Amniotic epithelial cell (primary cell): ENCODE results near the gene SOX8.
A peak's percentile ranks its signal among the peaks of the same experiment; 100 is the strongest.

Experiments
- DNase-seq: peaks from one replicate; pipeline ENCODE4 v3.0.0-alpha.2; 2010; ENCODE audit warnings: low read depth

Gene SOX8

DNA sequence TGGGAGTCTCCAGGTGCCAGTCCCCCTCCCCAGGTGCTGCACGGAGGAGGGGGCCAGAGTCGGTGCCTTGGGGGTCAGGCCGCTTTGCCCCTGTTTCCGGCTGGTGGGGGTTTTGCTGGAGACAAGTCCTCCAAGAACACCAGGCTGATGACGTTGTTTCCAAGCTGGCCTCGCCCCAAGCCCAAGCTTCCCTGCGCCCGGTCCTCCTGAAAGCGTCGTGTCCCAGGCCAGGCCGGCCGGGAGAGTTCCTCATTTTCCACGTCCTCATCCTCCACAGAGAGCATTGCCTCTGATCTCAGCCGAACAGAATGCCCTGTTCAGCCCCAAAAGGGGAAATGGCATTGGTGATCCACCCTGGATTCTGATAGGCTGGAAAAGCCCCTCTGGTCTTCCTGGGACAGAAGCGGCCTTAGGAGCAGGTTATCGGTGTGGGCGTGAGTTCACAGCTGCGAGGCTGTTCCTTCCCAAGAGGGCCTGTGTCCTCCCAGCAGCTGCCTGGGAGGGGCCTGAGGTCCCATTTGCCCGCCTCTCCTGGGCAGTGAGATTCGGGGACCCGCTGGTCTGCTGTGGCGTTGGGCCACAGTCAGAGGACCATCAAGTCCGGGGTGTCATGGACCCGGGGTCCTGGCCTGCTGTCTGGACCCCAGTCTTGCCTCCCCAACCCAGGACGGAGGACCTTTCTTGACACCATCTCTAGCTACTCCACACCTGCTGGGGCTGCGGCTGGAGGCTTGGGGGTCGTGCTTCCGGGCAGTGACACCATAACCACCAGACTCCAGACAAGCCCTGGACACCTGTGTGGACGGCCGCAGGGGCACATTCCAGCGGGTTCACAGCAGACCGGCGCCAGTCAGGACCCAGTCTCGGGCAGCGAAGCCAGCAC lies 7.1 kb downstream of the SOX8 start:
- no peak for DNase-seq

DNA sequence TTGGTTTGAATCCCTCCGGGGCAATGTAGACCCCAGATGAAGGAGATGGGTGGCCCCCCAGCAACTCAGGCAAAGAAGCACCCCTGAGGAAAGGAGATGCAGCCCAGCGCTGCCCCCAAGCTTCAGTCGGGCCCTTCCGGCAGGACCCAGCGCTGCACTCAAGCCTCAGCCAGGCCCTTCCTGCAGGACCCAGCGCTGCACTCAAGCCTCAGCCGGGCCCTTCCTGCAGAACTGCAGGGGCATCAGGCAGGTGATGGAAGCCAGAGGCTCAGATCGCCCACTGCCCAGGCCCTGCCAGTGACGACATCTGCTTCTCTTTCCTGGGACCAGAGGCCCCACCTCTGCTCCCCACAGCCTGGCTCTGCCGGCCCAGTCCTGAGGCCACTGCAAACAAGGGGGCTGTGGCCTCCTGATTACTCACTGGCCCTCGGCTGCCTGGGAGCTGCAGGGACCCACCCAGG lies 7.8 kb downstream of the SOX8 start:
- no peak for DNase-seq

DNA sequence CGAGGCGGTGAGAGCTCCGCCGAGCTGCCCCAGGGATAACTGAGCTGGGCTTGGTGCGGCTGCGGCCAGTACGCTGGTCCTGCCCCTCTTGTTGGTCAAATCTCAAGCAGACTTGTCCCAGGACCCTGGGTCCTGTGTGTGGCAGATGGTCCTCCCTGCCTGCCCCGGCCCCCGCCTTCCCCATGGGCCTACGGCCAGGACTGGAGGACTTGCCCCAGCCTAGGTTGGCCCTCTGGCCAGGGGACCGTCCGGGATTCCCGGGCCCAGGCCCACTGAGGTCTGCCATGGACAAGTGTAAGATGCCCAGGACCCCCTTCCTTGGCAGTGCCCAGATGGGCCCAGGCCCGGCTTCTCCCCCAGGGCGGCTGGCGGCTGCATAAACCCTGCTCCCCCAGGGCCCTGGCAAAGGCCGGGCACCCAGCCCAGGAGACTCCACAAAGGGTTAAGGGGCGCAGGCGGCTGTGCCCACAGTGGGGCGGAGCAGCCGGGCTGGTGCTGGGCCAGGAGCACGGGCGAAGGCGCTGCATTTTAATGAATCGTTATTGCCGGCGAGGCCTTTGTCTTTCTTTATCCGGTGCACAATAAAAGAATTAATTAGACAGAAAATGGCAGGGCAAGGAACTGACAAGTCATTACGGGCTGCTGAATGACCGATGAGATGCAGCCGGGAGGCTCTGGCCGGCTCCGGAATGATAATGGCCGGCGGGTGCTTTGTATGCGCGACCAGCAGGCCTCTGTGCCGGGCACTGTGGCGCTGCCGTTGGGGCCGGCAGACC lies 9.1 kb downstream of the SOX8 start:
- DNase-seq = no peak

DNA sequence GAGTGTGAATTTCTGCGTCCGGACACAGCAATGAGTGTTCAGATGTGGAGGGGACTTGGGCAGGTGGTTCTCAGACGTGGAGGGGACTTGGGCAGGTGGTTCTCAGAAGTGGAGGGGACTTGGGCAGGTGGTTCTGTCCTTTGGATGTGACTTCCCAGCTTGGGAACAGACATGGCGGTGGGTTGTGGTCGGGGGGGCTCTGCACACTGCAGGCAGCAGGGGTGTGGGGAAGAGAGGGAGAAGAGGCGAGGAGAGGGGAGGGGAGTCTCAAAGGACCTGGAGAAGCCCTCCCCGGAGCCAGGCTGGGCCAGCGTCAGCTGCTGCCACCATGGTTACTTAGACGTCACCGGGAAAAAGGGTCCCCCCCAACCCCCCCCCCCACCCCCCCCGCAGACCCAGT lies 9.8 kb downstream of the SOX8 start:
- no peak for DNase-seq

DNA sequence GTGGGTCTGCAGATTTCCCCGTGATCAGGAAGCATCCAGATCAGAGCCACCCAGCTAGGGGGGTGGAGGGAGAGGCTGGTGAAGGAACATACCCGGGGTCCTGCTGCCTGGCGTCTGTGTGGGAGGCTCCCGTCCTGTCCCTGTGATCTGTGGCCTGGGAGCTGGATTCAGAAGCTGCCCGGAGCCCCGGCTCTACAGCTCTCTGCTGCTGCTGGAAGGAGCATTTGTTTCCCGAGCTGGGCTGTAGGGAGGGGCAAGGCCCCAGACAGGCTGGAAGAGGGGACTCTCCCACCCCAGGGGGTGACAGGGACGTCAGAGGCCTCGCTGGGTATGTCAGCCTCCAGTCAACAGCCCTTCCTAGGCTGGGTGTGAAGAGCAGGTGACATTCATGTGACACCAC lies 10.2 kb downstream of the SOX8 start:
- no peak for DNase-seq

DNA sequence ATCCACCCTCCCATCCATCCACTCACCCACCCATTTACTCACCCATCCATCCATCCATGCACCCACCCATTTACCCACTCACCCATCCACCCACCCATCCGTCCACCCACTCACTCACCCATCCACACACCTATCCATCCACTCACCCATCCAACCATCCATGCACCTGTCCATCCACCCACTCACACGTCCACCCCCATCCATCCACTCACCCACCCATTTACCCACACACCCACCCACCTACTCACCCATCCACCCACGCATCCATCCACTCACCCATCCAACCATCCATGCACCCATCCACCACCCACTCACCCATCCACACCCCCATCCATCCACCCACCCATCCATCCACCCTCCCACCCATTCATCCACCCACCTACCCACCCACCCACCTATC lies 12.2 kb downstream of the SOX8 start:
- no peak for DNase-seq

DNA sequence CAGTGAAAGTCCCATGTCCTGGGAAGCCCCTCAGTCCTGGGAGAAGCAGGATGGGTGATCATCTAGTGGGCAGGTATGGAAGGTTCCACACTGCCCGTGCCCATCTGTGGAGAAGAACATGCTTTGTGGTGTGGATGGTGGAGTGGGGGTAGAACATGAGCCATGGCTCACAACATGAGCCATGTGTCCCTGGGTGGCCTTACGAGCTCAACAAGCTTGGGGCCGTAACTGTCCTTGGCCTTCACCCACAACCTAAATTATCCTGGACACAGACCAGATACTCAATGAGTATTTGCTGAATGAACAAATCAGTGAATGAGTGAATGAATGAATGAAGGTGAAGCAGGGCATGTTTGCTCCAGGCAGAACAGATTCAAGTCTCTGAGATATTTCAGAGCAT lies 13.5 kb downstream of the SOX8 start:
- peak; percentile 37 for DNase-seq

DNA sequence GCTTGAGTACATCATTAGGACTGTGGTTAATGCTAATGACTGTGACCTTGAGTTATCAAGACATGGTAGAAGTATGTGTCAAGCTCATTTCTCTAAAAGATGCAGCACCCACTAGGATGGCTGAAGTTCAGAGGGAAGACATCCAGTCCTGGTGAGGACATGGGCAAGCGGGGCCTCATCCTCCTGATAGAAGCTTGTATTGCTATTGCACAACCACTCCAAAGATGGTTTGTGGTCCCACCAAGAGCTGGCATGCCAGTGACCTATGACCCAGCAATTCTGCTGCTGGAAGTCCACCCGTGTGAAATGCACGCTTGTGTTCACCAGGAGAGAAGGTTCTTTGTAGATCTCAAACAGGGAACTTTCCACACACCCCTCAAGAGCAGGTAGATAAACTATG lies 14.2 kb downstream of the SOX8 start:
- DNase-seq = no peak

DNA sequence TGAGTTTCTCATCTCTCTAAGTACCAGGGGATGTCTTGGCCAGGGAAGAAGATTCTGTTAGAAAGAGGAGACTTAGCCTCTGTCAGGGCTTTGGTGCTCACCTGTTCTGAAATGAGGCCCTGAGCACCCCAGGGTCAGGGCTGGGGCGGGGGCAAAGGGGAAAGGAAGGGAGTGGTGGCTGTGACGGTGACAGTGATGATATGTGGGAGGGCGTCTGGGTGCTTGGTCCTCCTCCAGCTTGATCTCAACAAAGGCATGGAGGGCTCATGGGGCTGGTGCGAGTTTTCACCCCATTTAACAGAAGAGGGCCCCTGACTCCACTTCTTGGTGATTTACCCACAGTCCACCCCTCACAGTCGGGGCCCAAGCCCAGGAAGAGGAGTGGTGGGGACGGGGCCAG lies 15.1 kb downstream of the SOX8 start:
- no peak for DNase-seq

DNA sequence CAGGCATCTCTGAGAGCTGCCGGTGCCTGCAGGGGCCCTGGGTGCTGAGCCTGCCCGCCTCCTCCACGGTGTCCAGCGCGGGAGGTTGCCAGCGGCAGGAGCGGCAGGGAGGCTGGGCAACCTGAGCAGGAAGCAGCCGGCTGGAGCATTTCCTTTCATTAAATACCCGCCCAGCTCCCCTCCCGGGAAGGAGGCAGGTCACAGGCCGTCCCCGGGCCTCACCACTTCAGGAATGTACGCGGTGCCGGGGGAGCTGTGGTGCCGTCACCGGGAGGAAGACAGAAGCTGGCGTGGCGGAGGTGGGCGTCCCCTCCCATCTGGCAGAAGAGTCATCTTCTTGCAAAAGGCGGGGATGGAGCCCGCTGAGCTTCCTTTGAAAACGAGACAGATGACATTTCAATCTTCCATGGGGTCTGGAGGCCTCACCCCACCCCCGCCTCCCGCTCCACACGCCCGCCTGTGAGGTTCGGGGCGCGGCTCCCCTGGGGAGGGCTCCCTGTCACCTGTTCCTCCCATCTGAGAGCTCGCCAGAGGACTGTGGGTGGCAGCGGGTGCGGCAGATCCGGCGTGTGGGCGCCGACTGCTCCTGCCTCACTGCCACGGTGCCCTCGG lies 16.0 kb downstream of the SOX8 start:
- DNase-seq = no peak

DNA sequence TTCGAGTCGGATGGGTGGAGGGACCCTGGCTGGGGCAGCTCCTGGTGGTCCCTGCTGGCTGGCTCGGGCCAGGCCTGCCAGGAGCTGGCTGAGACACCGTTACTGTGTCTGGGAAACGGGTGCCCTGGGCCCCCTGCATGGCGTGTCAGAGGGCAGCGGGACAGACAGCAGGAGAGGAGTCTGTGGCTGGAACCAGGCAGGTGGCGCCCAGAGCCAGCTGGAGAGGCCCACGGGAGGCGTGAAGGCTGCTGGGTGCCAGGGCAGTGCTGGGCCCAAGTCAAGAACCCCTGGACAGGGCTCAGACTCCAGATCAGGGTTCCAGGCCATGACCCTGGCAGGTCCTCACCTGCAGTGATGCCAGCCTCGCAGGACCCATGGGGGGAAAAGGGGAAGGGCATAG lies 16.6 kb downstream of the SOX8 start:
- no peak for DNase-seq

DNA sequence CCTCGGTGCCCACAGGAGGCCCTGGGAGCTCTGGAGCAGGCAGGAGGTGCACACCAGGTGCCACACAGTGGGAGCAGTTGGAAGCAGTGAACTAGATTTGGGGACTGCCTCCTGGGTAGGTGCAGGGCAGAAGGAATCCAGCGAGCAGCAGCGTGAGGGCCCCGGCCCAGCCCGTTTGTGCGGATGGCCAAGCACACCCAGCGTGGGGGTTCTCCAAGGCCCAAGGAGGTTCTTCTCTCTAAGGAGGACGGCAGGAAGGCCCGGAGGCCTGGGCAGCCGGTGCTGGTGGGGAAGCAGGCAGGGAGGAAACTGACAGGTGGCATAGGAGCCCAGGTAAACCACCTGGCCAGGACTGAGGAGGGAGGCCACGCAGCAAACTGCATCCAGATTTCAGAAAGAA lies 17.0 kb downstream of the SOX8 start:
- no peak for DNase-seq

DNA sequence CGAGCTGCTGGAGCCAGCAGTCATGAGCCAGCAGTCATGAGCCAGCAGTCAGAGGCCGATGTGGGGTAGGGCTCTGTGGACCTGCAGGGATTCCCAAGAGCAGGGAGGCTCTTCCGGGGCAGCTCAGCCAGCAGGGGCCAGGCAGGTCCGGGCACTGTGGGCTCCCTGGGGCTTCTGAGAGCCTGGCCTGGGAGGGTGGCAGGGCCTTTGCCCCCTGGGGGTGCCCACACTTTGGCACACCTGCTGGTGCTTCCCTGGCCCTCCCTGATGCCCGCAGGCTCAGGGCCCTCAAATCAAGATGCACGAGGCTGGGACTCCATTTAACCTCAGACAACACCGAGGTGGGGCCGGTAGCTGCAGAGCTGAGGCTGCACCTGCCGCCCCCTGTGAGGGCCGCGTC lies 18.1 kb downstream of the SOX8 start:
- DNase-seq = no peak

DNA sequence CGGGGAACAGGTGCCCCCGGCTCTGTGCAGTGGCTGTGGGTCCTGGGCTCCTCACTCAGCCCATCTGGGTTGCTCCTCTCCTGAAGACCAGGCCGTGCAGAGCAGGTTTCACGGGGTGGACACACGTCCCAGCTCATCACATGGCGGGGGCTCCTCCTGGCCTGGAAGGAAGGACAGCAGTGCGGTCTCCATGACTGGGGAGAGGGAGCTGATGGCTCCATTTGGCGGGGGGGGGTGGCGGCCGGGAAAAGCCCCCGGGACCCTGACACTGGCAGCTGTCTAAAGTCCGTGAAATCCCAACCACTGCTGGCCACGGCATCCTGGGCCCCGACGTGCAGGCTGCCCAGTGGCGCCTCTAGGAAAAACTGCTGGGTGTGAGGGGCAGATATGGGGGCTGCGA lies 19.0 kb downstream of the SOX8 start:
- DNase-seq = no peak

DNA sequence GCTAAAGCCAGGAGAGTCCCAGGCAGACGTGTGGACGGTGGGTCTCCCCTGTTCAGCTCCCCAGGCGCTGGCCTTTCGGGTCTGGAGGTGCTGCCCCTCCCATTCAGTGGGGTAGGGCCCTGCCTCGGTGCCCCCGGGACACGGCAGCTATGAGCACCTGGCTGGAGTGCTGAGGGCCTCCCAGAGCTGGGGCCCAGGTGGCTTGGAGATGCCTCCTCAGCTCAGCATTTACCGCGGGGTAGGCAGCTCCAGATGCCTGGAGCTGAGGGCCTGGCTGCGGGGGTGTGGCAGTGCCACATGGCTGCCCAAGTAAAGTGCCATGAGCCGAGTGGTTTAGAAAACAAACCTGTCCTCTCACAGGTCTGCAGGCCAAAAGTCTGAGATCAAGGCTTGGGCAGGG lies 19.5 kb downstream of the SOX8 start:
- no peak for DNase-seq

DNA sequence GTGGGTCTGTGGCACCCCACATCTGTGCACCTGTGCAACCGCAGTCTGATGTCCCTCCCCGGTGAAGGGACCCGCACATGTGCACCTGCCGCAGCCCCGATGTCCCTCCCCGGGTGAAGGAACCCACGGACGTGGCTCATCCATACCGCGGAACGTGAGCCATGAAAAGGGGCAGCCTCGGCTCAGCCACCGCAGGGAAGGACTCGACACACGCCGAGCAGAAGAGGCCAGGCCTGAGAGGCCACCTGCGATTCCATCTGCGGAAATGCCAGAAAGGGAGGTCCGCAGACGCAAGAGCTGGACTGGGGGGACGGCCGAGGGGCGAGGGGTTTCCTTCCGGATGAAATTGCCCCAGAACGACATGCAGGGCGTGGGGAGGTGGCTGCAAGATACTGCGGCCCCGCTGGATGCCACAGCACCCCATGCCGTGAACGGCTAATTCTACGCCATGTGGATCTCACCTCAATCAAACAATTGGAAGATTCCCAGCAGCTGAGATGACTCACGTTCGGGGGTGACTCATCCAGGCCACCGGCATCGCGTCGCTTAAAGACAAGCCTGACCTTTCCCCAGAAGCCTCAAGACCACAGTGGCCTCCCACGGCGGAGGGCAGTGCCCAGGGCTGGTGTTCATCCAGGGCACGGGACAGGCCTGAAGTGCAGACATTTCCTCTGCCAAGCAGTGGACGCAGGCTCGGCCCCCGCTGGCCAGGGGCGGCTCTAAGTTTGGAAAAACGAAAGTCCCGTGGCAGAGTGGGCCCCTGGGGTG lies 21.0 kb downstream of the SOX8 start:
- peak; percentile 26 for DNase-seq

DNA sequence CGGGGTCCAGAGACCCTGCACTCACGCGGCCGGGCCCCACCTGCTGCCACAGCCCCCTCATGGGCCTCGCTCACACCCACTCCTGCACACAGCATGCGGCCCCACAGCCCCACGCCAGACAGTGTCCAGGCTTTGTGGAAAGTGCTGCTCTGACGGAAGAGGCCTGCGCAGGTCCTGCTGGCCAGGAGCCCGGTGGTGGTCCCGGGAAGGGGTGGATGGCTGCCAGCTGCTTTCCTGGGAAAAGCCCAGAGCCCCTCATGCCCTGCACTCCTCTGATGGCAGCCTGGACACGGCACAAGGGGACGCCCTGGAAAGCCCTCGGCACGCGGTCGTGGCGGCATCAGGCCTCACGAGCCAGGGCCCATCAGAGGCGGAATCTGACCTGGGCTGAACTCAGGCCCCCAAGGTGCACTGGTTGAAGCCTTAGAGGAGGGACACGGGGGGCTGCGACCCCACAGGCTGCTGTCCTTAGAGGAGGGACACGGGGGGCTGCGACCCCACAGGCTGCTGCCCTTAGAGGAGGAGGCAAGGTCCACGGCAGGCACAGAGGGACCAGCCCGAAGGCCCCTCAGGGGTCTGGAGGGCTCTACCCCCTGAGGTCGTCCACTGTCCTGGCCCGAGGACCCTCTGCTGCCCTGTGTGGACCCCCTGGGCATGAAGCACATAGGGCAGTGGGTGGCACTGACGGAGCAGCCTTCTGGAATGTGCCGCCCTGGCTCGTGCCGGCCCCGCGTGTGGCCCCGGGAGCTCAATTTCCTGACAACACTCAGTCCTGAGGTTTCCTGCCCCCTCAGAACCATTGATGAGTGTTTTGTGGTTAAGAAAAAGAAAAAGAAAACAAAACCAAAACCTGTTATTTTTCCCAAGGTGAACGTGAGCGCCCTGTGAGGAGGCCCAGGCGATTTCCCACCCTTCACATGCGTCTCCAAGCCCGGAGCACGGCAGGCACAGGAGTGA lies 22.1 kb downstream of the SOX8 start:
- no peak for DNase-seq

DNA sequence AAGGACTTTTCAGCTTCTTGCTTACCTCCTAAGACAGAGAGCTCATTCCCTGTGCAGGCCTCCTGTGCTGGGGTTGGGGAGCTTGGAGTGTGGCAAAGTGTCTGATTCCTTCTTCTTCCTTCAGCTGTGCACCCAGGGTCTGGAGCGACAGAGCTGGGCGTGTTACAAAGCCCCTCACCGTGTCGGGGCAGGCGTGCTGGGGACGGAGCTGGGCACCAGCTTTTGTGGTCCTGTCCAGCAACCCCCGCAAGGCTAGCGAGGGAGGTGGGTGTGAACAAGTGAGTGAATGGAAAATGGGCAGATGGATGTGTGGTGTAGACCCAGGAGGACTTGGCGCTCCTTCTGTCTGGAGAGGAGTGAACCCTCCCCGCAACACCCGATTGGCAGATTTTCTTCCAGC lies 23.7 kb downstream of the SOX8 start:
- no peak for DNase-seq

DNA sequence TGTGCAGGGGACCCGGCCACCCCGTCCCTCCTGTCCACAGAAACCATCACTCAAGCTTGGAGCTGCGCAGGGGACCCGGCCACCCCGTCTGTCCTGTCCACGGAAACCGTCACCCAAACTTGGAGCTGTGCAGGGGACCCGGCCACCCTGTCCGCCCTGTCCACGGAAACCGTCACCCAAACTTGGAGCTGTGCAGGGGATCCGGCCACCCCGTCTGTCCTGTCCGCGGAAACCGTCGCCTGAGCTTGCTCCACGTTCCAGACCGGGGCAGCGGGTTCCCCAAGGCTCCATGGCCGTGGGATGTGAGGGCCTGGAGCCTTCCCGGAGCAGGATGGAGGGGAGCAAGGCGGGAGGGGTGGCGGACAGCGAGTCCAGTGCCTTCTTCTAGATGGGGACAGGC lies 25.2 kb downstream of the SOX8 start:
- DNase-seq = no peak

DNA sequence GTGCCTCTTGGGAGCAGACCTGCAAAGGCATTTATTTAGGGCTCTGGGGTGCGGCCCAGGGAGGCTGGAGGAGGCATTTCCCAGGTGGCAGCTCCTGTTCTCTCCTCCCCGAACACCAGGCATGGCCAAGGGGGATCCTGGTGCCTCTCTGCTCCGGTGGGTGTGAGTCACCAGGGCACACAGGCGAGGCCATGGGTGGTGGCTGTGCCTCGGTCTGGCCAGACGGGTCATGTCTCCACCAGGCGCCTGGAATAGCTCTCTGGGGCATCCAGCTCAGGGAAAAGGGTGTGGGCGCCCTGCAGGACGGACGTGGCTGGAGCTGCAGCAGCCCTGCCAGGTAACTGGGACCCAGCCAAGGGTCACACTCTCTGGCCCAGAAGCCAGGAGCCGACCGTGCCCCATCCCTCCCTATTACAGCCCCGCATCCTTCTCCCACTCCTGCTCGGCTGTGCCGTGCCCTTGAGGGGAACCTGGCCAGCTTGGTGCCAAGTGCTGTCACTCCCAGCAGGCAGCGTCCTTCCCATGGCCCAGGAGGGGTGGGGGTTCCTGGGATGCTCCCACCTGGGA lies 25.8 kb downstream of the SOX8 start:
- DNase-seq = no peak

DNA sequence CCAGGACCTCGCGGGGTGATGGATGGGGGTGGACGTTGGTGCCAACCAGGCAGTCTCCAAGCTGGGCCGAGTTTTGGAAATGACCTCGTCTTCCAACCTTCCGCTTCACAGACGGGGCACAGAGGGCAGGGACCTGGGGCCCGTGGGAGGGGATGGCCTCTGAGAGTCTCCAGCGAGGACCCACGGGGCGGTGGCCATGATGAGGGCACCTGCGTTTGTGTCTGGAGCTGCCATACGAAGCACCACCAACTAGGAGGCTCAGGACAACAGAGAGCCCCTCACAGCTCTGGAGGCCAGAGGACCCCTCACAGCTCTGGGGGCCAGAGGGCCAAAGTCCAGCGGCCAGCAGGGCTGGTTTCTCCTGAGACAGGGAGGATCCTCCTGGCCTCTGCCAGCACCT lies 26.5 kb downstream of the SOX8 start:
- no peak for DNase-seq
